Measurements from ENCODE around the gene TDRD12. TPM values are rescaled to one million over a fixed set of nuclear protein-coding genes. Genes with fewer than 3 reads are reported as not detected.

Gene TDRD12
- total and polyA plus RNA-seq, 2 experiments from 2014 or later = 0.68 to 2.8 TPM

GRCh38 chr19:32809754-32810153 lies 90.2 kb downstream of the TDRD12 start:
- Mint-ChIP-seq H3K9me3 (no peaks in the 10 kb centered on the region; the same call in 2 of the 3 replicates), H3K4me3 (no peak overlapping the region), H3K27me3 (ENCODE audit: insufficient read depth, low read depth, poor library complexity) (no peaks in the 10 kb centered on the region), H3K27ac (no peak overlapping the region), H3K36me3 (ENCODE audit: low read depth) (no peaks in the 10 kb centered on the region), H3K4me1 (peaks cover 14% of the 10 kb centered on the region)
- H3K4me1 ChIP-seq (ENCODE audit: insufficient read depth) = no peaks in the 10 kb centered on the region
- H2AFZ ChIP-seq = no peak overlapping the region
- no peak overlapping the region for H3K4me2 ChIP-seq
- no peaks in the 10 kb centered on the region for H4K20me1 ChIP-seq (replicated peaks; ENCODE audit: insufficient read depth)
- TF ChIP-seq NANOG (IDR thresholded peaks at IDR 0.05; ENCODE audit: borderline replicate concordance) (no peak), REST (IDR thresholded peaks at IDR 0.05; ENCODE audit: unreplicated experiment) (no peak), CREB1 (CRISPR knock-in tag; IDR thresholded peaks at IDR 0.05; ENCODE audit: low read depth) (no peak), ZNF462 (CRISPR knock-in tag; IDR thresholded peaks at IDR 0.05) (no peak), ETS1 (IDR thresholded peaks at IDR 0.05) (no peak), JUNB (IDR thresholded peaks at IDR 0.05; ENCODE audit: unreplicated experiment) (no peak), STAT1 (IDR thresholded peaks at IDR 0.05; ENCODE audit: unreplicated experiment) (no peak)
- H3K27me3 ChIP-seq (ENCODE audit: insufficient read depth) = no peaks in the 10 kb centered on the region
- H3K79me2 ChIP-seq (replicated peaks; ENCODE audit: insufficient read depth) = no peaks in the 10 kb centered on the region
- ATAC-seq (no peak), DNase-seq (ENCODE audit: low spot score) (no peak)
- no peaks in the 10 kb centered on the region for H3K36me3 ChIP-seq (ENCODE audit: insufficient read depth)
- no peaks in the 10 kb centered on the region for H3F3A ChIP-seq (replicated peaks; ENCODE audit: low read depth)
- no peak overlapping the region for H3K27ac ChIP-seq (ENCODE audit: low read depth)
- H3K4me3 ChIP-seq = no peak overlapping the region
- no peaks in the 10 kb centered on the region for H3K9me2 ChIP-seq (ENCODE audit: insufficient read depth)
